T-helper 1 cell (primary cell): ENCODE measurements around the gene CYB5RL.

Experiments
- DNase-seq, 5 donors: peaks; one replicate each; pipeline ENCODE4 v3.0.0-alpha.2; 2012 to 2020

Gene CYB5RL

DNA sequence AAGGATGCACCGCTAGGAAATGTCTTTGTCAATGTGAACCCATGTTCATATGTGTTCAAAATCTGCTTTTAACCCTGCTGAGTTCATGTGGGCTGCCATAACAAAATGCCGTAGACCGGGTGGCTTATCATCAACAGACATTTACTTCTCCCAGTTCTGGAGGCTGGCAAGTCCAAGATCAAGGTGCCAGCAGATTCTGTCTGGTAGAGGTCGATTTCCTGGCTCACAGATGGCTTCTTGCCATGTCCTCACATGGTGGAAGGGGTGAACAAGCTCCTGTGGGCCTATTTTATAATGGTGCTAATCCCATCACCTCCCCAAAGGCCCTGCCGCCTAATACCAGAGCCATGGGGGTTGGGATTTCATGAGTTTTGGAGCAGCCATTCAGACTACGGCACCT is 42.4 kb downstream of the CYB5RL start:
- DNase-seq, result no peak

- no peak for DNase-seq
These were observed 42.8 kb downstream of the CYB5RL start for GRCh38 chr1:54156986-54157385.

GRCh38 chr1:54156201-54156600 is 43.6 kb downstream of the CYB5RL start:
- DNase-seq, result no peak

DNA sequence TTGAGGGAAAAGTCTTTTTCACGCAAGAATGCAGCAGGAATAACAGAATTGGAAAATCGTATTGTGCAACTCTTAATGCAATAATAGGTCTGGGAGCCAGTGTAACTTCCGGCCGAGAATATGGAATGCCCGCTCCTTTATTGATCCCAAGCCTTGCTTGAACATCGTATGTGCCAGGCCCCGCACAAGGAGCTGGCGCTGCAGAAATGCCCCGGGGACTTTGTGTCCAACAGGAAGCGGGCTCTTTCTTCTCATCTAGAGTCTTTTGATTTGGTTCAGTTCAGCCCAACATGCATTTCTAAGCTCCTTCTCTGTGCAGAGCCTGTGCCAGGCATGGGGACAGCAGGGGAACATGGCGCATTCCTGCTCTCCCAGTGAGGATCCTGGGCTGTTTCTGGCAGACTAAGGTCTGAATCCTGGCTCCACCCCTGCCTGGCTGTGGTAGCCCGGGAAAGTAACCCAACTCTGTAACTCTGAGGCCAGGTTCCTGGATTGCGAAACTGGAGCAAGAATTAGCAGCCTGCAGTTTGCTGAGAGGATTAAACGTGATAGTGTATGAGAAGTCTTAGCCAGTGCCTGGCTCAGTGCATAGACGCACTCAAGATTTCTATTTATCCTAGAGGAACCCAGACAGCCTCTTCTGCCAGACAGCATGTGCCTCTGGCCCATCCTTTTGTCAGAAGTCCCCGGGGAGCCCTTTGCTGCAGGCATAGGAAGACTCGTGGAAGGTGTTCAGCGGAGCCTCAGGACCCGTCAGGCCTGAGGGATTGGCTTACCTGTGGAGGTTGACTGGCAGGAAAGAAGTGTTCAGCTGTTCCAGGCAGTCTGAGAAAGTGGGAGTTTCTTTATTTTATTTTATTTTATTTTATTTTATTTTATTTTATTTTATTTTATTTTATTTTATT is 46.0 kb downstream of the CYB5RL start:
- no peak for DNase-seq

DNA sequence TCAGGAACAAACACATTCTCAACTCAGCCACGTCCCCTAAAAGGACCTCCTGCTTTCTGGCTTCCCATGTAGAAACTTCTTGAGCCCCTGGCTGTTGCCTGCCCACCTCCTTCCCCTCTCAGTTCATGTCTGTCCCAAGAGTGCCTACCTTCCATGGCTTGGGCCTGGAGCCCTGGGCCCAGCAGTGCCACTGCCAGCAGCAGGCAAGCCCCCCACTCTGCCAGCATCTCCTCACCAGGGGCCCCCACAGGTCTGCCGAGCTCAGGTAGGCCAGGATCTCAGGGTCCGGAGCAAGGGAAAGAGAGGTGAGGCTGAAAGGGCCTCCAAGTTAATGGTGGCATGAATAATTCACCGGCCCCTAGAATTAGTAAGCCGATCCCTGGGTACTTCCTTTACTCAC is 47.1 kb downstream of the CYB5RL start, which contains the start of gene CDCP2:
Gene CDCP2 (minus strand): TSS at position 305 of the 400 bp plus-strand sequence. CDS start 78 bp downstream, at position 227.
- no peak for DNase-seq

- DNase-seq, result no peak
These were observed 48.8 kb downstream of the CYB5RL start for GRCh38 chr1:54151013-54151412.
